Endothelial cell of umbilical vein (primary cell): ENCODE data around the gene IVD. TPM values are rescaled to one million over a fixed set of nuclear protein-coding genes. Genes with fewer than 3 reads are reported as not detected.

Source experiments
- BruUV-seq: library from RNA; stranded (reverse); fragments of 400-500 nt; replicated peaks from 2 replicates; lab custom pipeline; 2021; lab: Mats Ljungman, UMichigan
- CTCF ChIA-PET: fragments of 300-600, 350-600 bp; sonication (Branson Sonifier 250); formaldehyde crosslinking; loops from one replicate; lab custom pipeline; 2021; ENCODE audit warnings: antibody characterized with exemption, inconsistent platforms; lab: Charles Lee
- POLR2A ChIA-PET: fragments of 300-600, 350-600 bp; sonication (Branson Sonifier 250); formaldehyde crosslinking; loops from one replicate; lab custom pipeline; 2021; ENCODE audit warnings: antibody characterized with exemption, inconsistent platforms; lab: Charles Lee
- DNase-seq: peaks from one replicate; pipeline ENCODE4 v3.0.0-alpha.2; 2011; ENCODE audit warnings: low read depth, low spot score
- FAIRE-seq: peaks from 2 replicates; lab custom pipeline; 2011; peaks lifted over from hg19 to GRCh38; lab: Jason Lieb, UNC
- H2AFZ ChIP-seq: 2 replicates; pipeline ENCODE4 v1.6.0; 2012; ENCODE audit warnings: low read depth, low read length, control low read depth, inconsistent platforms
- H3K27ac ChIP-seq: 2 replicates; pipeline ENCODE4 v1.5.1; 2011; ENCODE audit warnings: low read depth, mild to moderate bottlenecking, control low read depth, low read length, moderate library complexity; ENCODE audit not compliant: insufficient read depth
- H3K27me3 ChIP-seq, 2 experiments: 2 replicates each; pipeline versions ENCODE4 v1.6.0 to v1.6.1; 2011; ENCODE audit warnings: low read length in 2 of 2, mixed read lengths in 1 of 2; ENCODE audit not compliant: control insufficient read depth in 2 of 2, insufficient read depth in 2 of 2
- H3K36me3 ChIP-seq, 2 experiments: 2 replicates in 1 of 2; 3 replicates in 1 of 2; pipeline ENCODE4 v1.5.1; 2011; ENCODE audit warnings: low read length in 2 of 2, mild to moderate bottlenecking in 1 of 2, moderate library complexity in 1 of 2; ENCODE audit not compliant: control insufficient read depth in 2 of 2, insufficient read depth in 2 of 2; ENCODE audit errors: extremely low read depth in 1 of 2
- H3K4me1 ChIP-seq: 3 replicates; pipeline ENCODE4 v1.5.1; 2011; ENCODE audit warnings: mild to moderate bottlenecking, low read length; ENCODE audit not compliant: control insufficient read depth, insufficient read depth; ENCODE audit errors: extremely low read depth
- H3K4me2 ChIP-seq: 2 replicates; pipeline ENCODE4 v1.6.1; 2011; ENCODE audit warnings: low read length, control low read depth, mixed read lengths; ENCODE audit not compliant: insufficient read depth
- H3K4me3 ChIP-seq, 3 experiments: fragments of 200-600 bp in 1 of 3; sonication (generic), shearing (Covaris generic) in 1 of 3; replicated peaks in 1 of 3; 2 replicates each; pipeline ENCODE4 v1.5.1; 2011 to 2016; ENCODE audit warnings: control low read depth in 3 of 3, low read length in 3 of 3, mild to moderate bottlenecking in 2 of 3, inconsistent platforms in 1 of 3, low read depth in 1 of 3, moderate library complexity in 1 of 3; ENCODE audit not compliant: insufficient read depth in 1 of 3
- H3K79me2 ChIP-seq: 2 replicates; pipeline ENCODE4 v1.6.0; 2012; ENCODE audit warnings: low read length, inconsistent platforms; ENCODE audit not compliant: control insufficient read depth, insufficient read depth
- H3K9ac ChIP-seq: replicated peaks from 2 replicates; pipeline ENCODE3; 2011; ENCODE audit warnings: low read length, control low read depth; ENCODE audit not compliant: insufficient read depth; ENCODE audit errors: extremely low read depth
- H3K9me1 ChIP-seq: replicated peaks from 3 replicates; pipeline ENCODE4 v1.6.0; 2011; ENCODE audit warnings: mild to moderate bottlenecking, low read length; ENCODE audit not compliant: control insufficient read depth, insufficient read depth; ENCODE audit errors: extremely low read depth
- H3K9me3 ChIP-seq: replicated peaks from 2 replicates; pipeline ENCODE4 v1.5.1; 2012; ENCODE audit warnings: low read length, inconsistent platforms; ENCODE audit not compliant: control insufficient read depth, insufficient read depth
- H4K20me1 ChIP-seq: replicated peaks from 2 replicates; pipeline ENCODE3; 2011; ENCODE audit warnings: mild to moderate bottlenecking, low read length; ENCODE audit not compliant: control insufficient read depth, insufficient read depth; ENCODE audit errors: extremely low read depth
- CTCF ChIP-seq, 2 donors: IDR thresholded peaks; 1 replicate in 1 of 2; 2 replicates in 1 of 2; pipeline ENCODE4 v1.5.1; 2011; ENCODE audit warnings: low read length in 2 of 2, mild to moderate bottlenecking in 2 of 2, moderate library complexity in 2 of 2, control low read depth in 1 of 2, inconsistent platforms in 1 of 2, low read depth in 1 of 2; ENCODE audit not compliant: insufficient read depth in 1 of 2; ENCODE audit errors: extremely low read depth in 1 of 2
- EZH2 ChIP-seq: IDR thresholded peaks from 2 replicates; pipeline ENCODE4 v1.6.1; 2012; ENCODE audit warnings: borderline replicate concordance, low read depth, mild to moderate bottlenecking, moderate library complexity, low read length, inconsistent platforms; ENCODE audit not compliant: severe bottlenecking
- FOS ChIP-seq: IDR thresholded peaks from 2 replicates; pipeline ENCODE4 v1.6.1; 2011; ENCODE audit warnings: mild to moderate bottlenecking, low read length, moderate library complexity, borderline replicate concordance; ENCODE audit not compliant: insufficient read depth
- GATA2 ChIP-seq: IDR thresholded peaks from 2 replicates; pipeline ENCODE4 v1.7.0; 2011; ENCODE audit warnings: low read depth, mild to moderate bottlenecking, moderate library complexity, mixed read lengths, low read length; ENCODE audit not compliant: insufficient read length, insufficient read depth
- JUN ChIP-seq: IDR thresholded peaks from 2 replicates; pipeline ENCODE4 v1.6.1; 2011; ENCODE audit warnings: borderline replicate concordance, low read depth; ENCODE audit not compliant: insufficient read length, insufficient read depth
- MAX ChIP-seq: IDR thresholded peaks from 2 replicates; pipeline ENCODE4 v1.6.1; 2011; ENCODE audit not compliant: insufficient read depth, insufficient read length
- MYC ChIP-seq: IDR thresholded peaks from one replicate; pipeline ENCODE4 v1.6.1; 2011; ENCODE audit warnings: mild to moderate bottlenecking, low read depth, low read length
- POLR2A ChIP-seq: IDR thresholded peaks from 2 replicates; pipeline ENCODE4 v1.6.1; 2012; ENCODE audit warnings: low read depth, mild to moderate bottlenecking, control low read depth, low read length
- POLR2AphosphoS5 ChIP-seq: IDR thresholded peaks from 2 replicates; pipeline ENCODE4 v1.6.1; 2012; ENCODE audit warnings: low read depth, mild to moderate bottlenecking, control low read depth, low read length, moderate library complexity; ENCODE audit not compliant: insufficient read depth
- dilution Hi-C: fragments of 300-500 bp; cut with MboI; formaldehyde crosslinking; loops from one replicate; pipeline ENCODE4 v1.15.0; 2019; ENCODE audit warnings: low sequenced_read_pairs; ENCODE audit not compliant: extremely low pct_ligation_motif_present
- intact Hi-C: fragments of 100-400 bp; cut with micrococcal nuclease; formaldehyde crosslinking; loops from one replicate; pipeline ENCODE4 v1.10.0; 2022
- polyA plus RNA-seq, 4 experiments: library from polyadenylated mRNA; depleted of rRNA in 3 of 4; stranded (reverse) in 3 of 4; unstranded in 1 of 4; fragments of >200 nt; gene quantifications; 2 replicates each; pipeline versions ENCODE4 v1.2.1 to v1.2.3, GENCODE V29; 2011 to 2012; ENCODE audit warnings: missing spikeins in 1 of 4
- total RNA-seq: library from RNA; stranded (reverse); gene quantifications from 2 replicates; pipeline ENCODE4 v1.2.3, GENCODE V29; 2021

IVD gene
- total and polyA plus RNA-seq, 2 donors (not counting 3 experiments of a cell fraction or from before 2014, with no cell fraction given), result 34.1 to 62.5 TPM

- H2AFZ ChIP-seq, result peak overlapping the region; percentile 77
- H3K9me3 ChIP-seq, result no peaks in the 10 kb centered on the region
- peaks cover 15% of the 10 kb centered on the region for H3K4me1 ChIP-seq
- ChIA-PET POLR2A (no interaction called here), CTCF (interaction anchor here (1.7 kb wide), 1 partner anchor 56 kb away, joined by 5 read pairs; the partner anchor contains the start of gene INAFM2)
- H3K27ac ChIP-seq, result no peak overlapping the region
- FAIRE-seq (no peak), DNase-seq (no peak)
- dilution Hi-C loops (no loop called here), intact Hi-C loops (no loop called here)
- BruUV-seq, result no TSS peak
- TF ChIP-seq MYC (no peak), CTCF (IDR thresholded peaks at IDR 0.05; ENCODE audit: extremely low read depth in 1 of 2, insufficient read depth in 1 of 2, low read depth in 1 of 2, low read length in 2 of 2) (no peak), FOS (no peak), EZH2 (no peak), POLR2AphosphoS5 (no peak), POLR2A (no peak), MAX (no peak), GATA2 (no peak), JUN (no peak)
- H3K9ac ChIP-seq, result no peak overlapping the region
- H3K9me1 ChIP-seq, result no peaks in the 10 kb centered on the region
- no peak overlapping the region for H3K4me3 ChIP-seq
- H4K20me1 ChIP-seq, result no peaks in the 10 kb centered on the region
- no peak overlapping the region for H3K4me2 ChIP-seq
- no peaks in the 10 kb centered on the region for H3K27me3 ChIP-seq
- H3K36me3 ChIP-seq, result no peaks in the 10 kb centered on the region
- H3K79me2 ChIP-seq, result peaks cover 15% of the 10 kb centered on the region
Observed at GRCh38 chr15:40379374-40379773, 26.2 kb upstream of the IVD start.
